NK-92 treated with Interleukin-12 subunit alpha and Interleukin-12 subunit beta, amount 100 ng/mL, for 24 hours (cell line): ENCODE measurements around the gene PLEKHA7.
"Not testable (repeated sequence)": the region's sequence is repeated elsewhere in the genome, so short reads cannot be mapped to it uniquely, and the experiment has no call there.

ENCODE experiments used
- DNase-seq: peaks from one replicate; lab custom pipeline; 2025; lab: John Stamatoyannopoulos, UW

Gene PLEKHA7

GRCh38 chr11:16909359-16910035, 104.7 kb downstream of the PLEKHA7 start:
- DNase-seq, result no peak

GRCh38 chr11:16905375-16905774, 108.8 kb downstream of the PLEKHA7 start:
- DNase-seq, result no peak

GRCh38 chr11:16904761-16905160, 109.5 kb downstream of the PLEKHA7 start:
- DNase-seq, result not testable (repeated sequence)

- no peak for DNase-seq
Measured at GRCh38 chr11:16902781-16903378, 111.3 kb downstream of the PLEKHA7 start.

- DNase-seq, result no peak
Measured at GRCh38 chr11:16902182-16902581, 112.0 kb downstream of the PLEKHA7 start.

GRCh38 chr11:16900491-16900890, 113.7 kb downstream of the PLEKHA7 start:
- no peak for DNase-seq

- DNase-seq, result no peak
Measured at GRCh38 chr11:16899708-16900303, 114.4 kb downstream of the PLEKHA7 start.

- no peak for DNase-seq
Measured at GRCh38 chr11:16898274-16898985, 115.8 kb downstream of the PLEKHA7 start.

GRCh38 chr11:16897470-16898061, 116.6 kb downstream of the PLEKHA7 start:
- no peak for DNase-seq

- DNase-seq, result no peak
Measured at GRCh38 chr11:16896729-16897469, 117.3 kb downstream of the PLEKHA7 start.

GRCh38 chr11:16895306-16895705, 118.9 kb downstream of the PLEKHA7 start:
- DNase-seq, result no peak

GRCh38 chr11:16893456-16894066, 120.7 kb downstream of the PLEKHA7 start:
- DNase-seq, result no peak

GRCh38 chr11:16891964-16892363, 122.2 kb downstream of the PLEKHA7 start:
- DNase-seq, result no peak

GRCh38 chr11:16891165-16891564, 123.0 kb downstream of the PLEKHA7 start:
- no peak for DNase-seq

- no peak for DNase-seq
Measured at GRCh38 chr11:16890442-16890841, 123.8 kb downstream of the PLEKHA7 start.

- DNase-seq, result no peak
Measured at GRCh38 chr11:16889905-16890304, 124.3 kb downstream of the PLEKHA7 start.

- not testable (repeated sequence) for DNase-seq
Measured at GRCh38 chr11:16889010-16889409, 125.2 kb downstream of the PLEKHA7 start.

GRCh38 chr11:16887887-16888286, 126.3 kb downstream of the PLEKHA7 start:
- not testable (repeated sequence) for DNase-seq

- DNase-seq, result no peak
Measured at GRCh38 chr11:16883174-16883573, 131.0 kb downstream of the PLEKHA7 start.

- DNase-seq, result no peak
Measured at GRCh38 chr11:16881766-16882165, 132.4 kb downstream of the PLEKHA7 start.

GRCh38 chr11:16881074-16881709, 133.0 kb downstream of the PLEKHA7 start:
- DNase-seq, result no peak
